Fibroblast of the conjunctiva (primary cell): Measurements from ENCODE around the gene SYP.
A peak's percentile ranks its signal among the peaks of the same experiment; 100 is the strongest.
"Not testable (repeated sequence)": the region's sequence is repeated elsewhere in the genome, so short reads cannot be mapped to it uniquely, and the experiment has no call there.

Experiments
- DNase-seq: peaks from one replicate; pipeline ENCODE4 v3.0.0-alpha.2; 2010; ENCODE audit warnings: low read depth

SYP gene

GRCh38 chrX:49189606-49190005, 10.4 kb downstream of the SYP start:
- no peak for DNase-seq

DNA sequence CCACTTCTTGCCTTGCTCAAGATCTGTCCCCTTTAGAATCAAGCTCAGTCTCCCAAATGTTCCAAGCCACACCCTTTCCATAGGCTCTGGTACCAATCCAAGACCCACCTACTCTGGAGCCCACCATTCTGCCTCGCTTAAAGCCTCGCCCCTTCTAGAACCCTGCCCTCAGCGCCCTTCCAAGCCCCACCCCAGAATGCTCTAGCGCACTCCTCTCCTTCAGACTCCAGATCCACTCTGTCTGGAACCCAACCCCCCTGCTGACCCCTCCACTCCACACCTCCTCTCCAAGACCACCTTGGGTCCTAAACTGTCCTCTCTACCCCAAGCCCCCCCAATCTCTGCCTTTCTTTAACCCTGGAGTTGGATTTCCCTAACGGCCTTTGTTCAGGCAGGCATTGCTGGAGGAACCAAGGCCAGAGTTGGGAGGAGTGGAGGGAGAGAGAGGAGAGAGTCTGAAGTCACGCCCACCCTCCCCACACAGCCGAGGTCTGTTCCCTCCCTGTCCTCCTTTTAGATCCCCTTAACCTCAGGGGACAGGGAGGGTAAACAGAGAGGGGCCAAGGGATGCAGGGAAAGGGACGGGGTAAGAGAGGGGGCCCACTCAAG, 11.4 kb downstream of the SYP start:
- no peak for DNase-seq

- no peak for DNase-seq
Measured at GRCh38 chrX:49187526-49187925, 12.5 kb downstream of the SYP start.

DNA sequence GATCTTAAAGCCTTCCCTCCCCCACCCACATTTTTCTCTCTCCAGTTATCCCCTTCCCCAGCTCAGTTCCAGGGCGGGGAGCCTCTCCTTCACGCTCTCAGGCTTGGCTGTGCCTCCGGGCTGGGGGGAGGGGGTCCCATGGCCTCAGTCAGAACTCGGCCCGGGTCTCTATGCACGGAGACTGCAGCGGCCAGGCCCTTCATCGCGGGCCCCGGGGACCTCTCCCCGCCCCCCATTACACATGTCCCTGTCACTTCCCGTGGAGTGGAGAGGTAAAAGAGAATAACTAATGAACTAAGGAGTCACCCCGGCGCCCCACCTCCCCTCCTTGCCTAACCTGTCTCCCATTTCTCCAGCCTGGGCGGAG, 13.0 kb downstream of the SYP start:
- no peak for DNase-seq

DNA sequence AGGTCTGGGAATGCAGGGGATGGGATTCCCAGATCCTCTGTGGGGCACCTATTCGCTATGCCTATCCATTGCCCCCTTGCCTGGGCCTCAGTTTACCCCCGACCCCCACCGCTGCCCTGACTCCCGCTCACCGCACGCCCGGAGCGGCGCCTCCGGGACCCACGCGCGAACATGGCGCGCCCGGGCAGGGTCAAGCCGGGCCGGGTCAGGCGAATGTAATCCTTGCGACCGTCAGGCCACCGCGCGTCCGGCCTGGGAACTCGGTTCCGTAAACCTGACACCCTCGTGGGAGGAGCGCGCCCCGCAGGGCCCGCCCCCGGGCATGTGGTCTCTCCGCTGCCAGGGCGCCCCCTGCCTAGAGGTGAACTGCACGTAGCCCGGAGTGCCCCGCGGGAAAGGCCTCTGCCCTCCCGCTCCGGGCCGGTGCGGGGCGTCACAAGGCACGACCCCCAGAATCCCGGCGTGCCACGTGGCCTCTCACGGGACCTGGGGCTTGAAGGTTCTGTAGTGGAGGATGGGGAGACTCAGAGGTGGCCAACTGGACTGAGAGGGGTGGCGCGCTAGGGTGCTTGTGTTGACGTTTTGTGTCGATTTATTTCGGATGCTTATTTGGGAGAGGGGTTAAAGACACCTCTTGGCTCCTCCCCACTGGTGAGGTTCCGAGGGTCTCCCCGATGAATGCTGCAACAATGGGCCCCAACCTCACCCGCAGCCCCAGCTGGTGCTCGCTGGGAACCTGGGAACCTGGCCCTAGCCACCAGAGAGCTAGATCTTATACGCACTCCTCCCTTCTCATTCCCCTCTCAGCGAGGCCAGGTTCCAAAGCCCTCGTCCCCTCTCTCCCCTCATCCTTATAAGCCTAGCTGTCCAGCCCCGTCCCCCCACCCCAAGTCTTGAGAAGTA, 13.6 kb downstream of the SYP start, which contains the start of gene PRICKLE3:
TSS of gene PRICKLE3 (minus strand) at position 249 of the 903 bp plus-strand sequence. CDS start at position 173, 76 bp downstream.
- no peak for DNase-seq

DNA sequence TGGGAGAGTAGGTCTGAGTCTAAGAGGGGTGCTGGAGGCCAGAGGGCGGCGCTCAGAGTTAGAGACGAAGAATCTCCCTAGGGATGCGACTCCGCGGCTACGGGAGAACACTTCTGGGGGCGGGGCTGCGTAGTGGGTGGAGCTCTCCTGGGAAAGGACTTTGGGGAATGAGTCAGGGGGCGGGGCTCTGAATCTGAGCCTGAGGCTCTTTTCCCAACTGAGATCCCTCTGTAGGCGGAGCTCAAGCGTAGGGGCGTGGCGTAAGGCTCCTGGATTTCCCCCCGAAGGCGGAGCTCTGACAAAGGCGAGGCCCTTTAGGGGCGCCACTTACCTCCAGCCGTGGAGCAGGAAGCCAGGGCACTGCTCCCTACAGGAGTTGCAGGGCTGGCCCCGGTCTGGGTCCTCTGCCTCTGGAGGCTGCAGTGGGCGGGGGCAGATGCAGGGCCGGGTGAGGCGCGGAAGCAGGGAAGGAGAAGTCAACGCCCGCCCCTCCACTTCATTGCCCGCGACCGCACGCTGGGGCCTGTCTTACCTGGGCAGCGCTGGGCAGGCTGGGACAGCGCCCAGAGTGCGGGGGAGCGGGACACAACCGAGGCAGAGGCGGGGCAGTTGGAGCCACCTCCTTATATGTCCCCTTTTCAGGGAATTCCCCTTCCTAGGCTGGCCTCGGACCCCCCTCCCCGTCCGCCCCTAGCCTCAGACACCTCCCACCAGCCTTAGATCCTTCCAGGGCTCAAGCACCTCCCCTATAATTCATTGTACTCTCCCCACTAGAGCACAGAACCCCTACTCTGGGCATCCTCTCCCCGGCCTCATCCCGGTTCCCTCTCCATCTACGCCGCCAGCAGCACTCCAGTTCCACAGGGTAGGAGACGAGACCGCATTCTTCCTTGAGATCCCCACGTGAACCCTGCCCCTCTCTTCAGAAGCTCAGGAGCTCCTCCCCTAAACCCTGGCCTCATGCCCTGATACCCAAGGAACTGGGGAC, 15.4 kb downstream of the SYP start:
- peak; percentile 75 for DNase-seq

- DNase-seq, result no peak
Measured at GRCh38 chrX:49183701-49184281, 16.2 kb downstream of the SYP start.

GRCh38 chrX:49179358-49179757, 20.6 kb downstream of the SYP start:
- no peak for DNase-seq

GRCh38 chrX:49178537-49178936, 21.5 kb downstream of the SYP start:
- no peak for DNase-seq

GRCh38 chrX:49177873-49178480, 22.0 kb downstream of the SYP start:
- no peak for DNase-seq

- DNase-seq, result no peak
Measured at GRCh38 chrX:49177338-49177833, 22.6 kb downstream of the SYP start.

DNA sequence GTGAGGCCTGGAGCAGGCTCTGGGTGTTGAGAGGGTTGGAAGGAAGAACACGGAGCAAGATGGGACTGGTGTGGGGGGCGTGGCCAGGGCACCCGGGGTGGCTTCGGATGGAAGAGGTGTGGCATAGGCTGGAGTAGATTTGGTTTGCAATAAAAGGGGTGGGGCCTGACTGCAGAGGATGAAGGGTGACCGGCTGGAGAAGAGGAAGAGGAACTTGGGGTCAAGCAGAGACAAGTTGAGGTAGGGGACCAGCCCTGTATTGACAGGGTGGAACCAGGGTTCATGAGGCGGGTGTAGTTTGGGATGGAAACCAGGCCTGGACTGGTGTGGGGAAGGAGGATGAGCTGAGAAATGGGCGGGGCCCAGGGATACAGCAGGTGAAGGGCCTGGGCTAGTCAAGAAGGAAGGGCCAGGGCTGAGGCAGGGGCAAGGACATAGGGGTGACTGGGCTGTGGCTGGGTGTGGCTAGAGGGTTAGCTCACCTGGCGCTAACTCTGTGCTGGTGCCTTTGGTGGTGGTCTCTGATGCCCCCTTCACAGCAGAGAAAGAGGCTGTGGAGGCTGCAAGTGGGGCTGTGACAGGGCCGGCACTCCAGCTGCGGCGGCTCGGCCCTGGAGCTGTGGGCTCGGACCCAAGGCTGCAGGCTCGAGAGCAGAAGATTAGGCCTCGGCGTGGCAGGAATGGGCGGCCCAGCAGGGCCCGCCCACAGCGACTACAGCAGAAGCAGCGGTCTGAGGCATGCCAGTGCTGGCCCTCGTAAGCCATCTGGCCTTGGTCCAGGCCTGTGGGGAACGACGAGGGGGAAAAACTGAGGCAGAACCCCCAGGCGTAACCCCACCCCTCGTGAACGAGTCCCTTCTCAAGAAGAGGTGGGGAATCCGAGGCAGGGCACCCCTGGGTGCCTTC, 23.3 kb downstream of the SYP start:
- no peak for DNase-seq

DNA sequence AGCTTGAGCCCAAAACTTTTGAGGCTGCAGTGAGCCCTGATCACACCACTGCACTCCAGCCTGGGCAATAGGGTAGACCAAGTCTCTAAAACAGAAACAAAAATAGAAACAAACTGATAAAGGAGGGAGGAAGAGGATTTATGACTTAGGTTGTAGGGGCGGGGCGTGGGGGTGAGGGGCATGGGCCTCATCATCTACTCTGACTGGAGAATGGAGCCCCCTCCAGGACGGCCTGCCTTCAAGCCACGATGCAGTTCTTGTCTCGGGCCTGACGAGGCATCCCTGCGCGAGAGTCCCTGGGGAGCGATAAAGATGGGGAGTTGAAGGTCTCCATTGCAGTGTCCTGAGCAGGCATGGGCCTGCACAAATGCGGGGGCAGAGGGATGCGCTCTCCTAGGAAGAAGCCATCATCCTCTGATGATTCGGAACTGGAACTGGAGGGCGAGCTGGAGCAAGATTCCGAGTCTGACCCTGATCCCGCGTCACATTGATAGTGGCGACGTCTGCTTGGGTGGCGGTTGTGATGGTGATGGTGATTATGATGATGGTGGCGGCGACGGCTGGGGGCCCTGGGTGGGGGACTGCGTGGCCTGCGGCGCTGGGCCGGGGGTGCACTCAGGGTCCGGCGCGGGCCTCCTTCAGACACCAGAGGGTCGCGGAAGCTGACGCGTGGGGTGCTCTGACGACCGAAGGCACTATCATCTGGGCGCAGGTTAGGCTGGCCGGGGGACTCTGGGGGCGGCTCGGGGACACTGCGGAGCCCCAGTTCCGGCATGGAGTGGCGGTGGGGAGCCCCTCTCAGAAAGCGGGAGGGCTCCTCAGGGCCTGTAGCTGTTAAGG, 24.3 kb downstream of the SYP start:
- DNase-seq, result no peak

DNA sequence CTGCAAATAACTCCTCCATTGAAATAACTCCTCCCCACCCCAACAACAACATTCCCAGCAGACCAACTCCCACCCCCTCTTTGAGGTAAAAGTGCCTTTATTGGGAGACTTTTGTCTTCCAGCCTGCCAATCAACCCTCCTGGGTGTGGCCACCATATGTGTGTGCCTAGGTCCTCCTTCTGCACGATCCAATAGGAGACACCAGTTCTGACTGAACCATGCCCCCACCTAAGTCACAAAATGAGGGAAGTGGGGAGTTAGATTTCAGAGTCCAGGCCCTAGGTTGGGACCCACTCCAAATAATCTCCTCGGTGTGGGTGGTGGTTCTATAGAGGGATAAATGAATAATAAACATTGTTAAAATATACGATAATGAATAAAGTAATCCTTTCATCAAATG, 25.3 kb downstream of the SYP start:
- no peak for DNase-seq

- not testable (repeated sequence) for DNase-seq
Measured at GRCh38 chrX:49173544-49173943, 26.4 kb downstream of the SYP start.

- peak; percentile 45 for DNase-seq
Measured at GRCh38 chrX:49172280-49172780, 27.7 kb downstream of the SYP start.

DNA sequence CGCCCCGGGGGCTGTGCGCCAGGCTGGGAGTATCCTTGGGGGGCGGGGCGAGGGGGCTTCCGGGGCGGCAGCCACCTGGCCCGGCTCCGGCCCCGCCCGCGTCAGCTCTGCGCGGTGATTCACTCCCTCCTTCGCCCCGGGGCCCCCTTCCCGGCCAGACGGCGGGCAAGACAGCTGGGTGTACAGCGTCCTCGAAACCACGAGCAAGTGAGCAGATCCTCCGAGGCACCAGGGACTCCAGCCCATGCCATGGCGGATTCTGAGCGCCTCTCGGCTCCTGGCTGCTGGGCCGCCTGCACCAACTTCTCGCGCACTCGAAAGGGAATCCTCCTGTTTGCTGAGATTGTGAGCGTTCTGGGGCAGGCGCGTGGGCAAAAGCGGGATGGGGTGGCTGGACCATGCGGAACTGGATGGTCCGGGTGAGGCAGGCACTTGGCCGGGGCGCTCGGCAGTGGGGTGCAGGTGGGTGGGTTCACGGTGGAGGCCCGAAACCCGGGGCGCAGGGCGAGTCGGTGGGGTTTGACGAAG, 28.2 kb downstream of the SYP start, which contains the start of gene PLP2:
TSS of gene PLP2 (plus strand) at position 147 of the 528 bp plus-strand sequence. CDS start at position 250, 103 bp downstream.
- no peak for DNase-seq

GRCh38 chrX:49167740-49168108, 32.3 kb downstream of the SYP start:
- no peak for DNase-seq
